H1 (cell line): Measurements from ENCODE around the gene PRELID2. TPM values are rescaled to one million over a fixed set of nuclear protein-coding genes. Genes with fewer than 3 reads are reported as not detected.

ENCODE experiments used
- CTCF ChIA-PET: fragments of 300-600 bp; sonication (Branson Sonifier 250); formaldehyde crosslinking; loops from one replicate; lab custom pipeline; 2021; ENCODE audit not compliant: partially characterized antibody; lab: Charles Lee
- POLR2A ChIA-PET: fragments of 300-600 bp; sonication (Branson Sonifier 250); formaldehyde crosslinking; loops from one replicate; lab custom pipeline; 2021; ENCODE audit warnings: inconsistent platforms; ENCODE audit not compliant: partially characterized antibody; lab: Charles Lee
- DNase-seq, 2 experiments: peaks; one replicate each; pipeline versions ENCODE4 v3.0.0 to v3.0.0-alpha.2; 2010 to 2022; ENCODE audit warnings: low spot score in 2 of 2, low read depth in 1 of 2, mixed read lengths in 1 of 2
- FAIRE-seq: peaks from 2 replicates; lab custom pipeline; 2011; peaks lifted over from hg19 to GRCh38; lab: Jason Lieb, UNC
- H2AFZ ChIP-seq: 2 replicates; pipeline ENCODE4 v1.8.1; 2012; ENCODE audit warnings: low read length, inconsistent platforms
- H2AK5ac ChIP-seq: 2 replicates; pipeline ENCODE4 v1.6.1; 2013; ENCODE audit warnings: low read depth, low read length
- H2BK120ac ChIP-seq: replicated peaks from 2 replicates; pipeline ENCODE3; 2013; ENCODE audit warnings: low read depth, low read length, inconsistent platforms
- H2BK12ac ChIP-seq: 2 replicates; pipeline ENCODE4 v1.6.1; 2013; ENCODE audit warnings: low read depth, low read length
- H2BK15ac ChIP-seq: 2 replicates; pipeline ENCODE4 v1.6.1; 2013; ENCODE audit warnings: low read length
- H2BK20ac ChIP-seq: 2 replicates; pipeline ENCODE4 v1.6.1; 2013; ENCODE audit warnings: low read length
- H2BK5ac ChIP-seq: 2 replicates; pipeline ENCODE4 v1.6.1; 2013; ENCODE audit warnings: low read depth, low read length
- H3K14ac ChIP-seq: 2 replicates; pipeline ENCODE4 v1.6.1; 2013; ENCODE audit warnings: inconsistent platforms; ENCODE audit not compliant: insufficient read length
- H3K18ac ChIP-seq: 2 replicates; pipeline ENCODE4 v1.6.1; 2013; ENCODE audit warnings: low read length; ENCODE audit errors: extremely low read depth
- H3K23ac ChIP-seq: 2 replicates; pipeline ENCODE4 v1.6.1; 2013; ENCODE audit warnings: inconsistent platforms; ENCODE audit not compliant: insufficient read length
- H3K23me2 ChIP-seq: 2 replicates; pipeline ENCODE4 v1.6.1; 2013; ENCODE audit warnings: low read depth, low read length
- H3K27ac ChIP-seq: 2 replicates; pipeline ENCODE4 v1.6.1; 2011; ENCODE audit warnings: low read depth, low read length, inconsistent platforms
- H3K27me3 ChIP-seq, 4 experiments: replicated peaks in 1 of 4; 1 replicate in 1 of 4; 2 replicates in 3 of 4; pipeline versions ENCODE4 v1.6.1 to v1.8.1; 2011 to 2013; ENCODE audit warnings: low read length in 3 of 4, mild to moderate bottlenecking in 3 of 4, inconsistent platforms in 2 of 4, mixed read lengths in 2 of 4, moderate library complexity in 1 of 4; ENCODE audit not compliant: control insufficient read depth in 3 of 4, insufficient read depth in 3 of 4; ENCODE audit errors: extremely low read depth in 1 of 4
- H3K36me3 ChIP-seq, 4 experiments: 2 replicates each; pipeline versions ENCODE4 v1.6.1 to v1.8.1; 2011 to 2013; ENCODE audit warnings: mild to moderate bottlenecking in 4 of 4, low read length in 3 of 4, moderate library complexity in 2 of 4, control low read depth in 1 of 4, inconsistent platforms in 1 of 4; ENCODE audit not compliant: insufficient read depth in 4 of 4, control insufficient read depth in 2 of 4
- H3K4ac ChIP-seq: replicated peaks from 2 replicates; pipeline ENCODE3; 2013; ENCODE audit warnings: low read length, low read depth, mixed read lengths, inconsistent platforms; ENCODE audit not compliant: insufficient read length
- H3K4me1 ChIP-seq, 4 experiments: replicated peaks in 1 of 4; 1 replicate in 1 of 4; 2 replicates in 3 of 4; pipeline versions ENCODE4 v1.6.1 to v1.8.1; 2011 to 2013; ENCODE audit warnings: low read length in 3 of 4, inconsistent platforms in 2 of 4, mixed read lengths in 1 of 4; ENCODE audit not compliant: insufficient read depth in 4 of 4, control insufficient read depth in 3 of 4
- H3K4me2 ChIP-seq, 2 experiments: 2 replicates each; pipeline versions ENCODE4 v1.6.1 to v1.8.1; 2011 to 2013; ENCODE audit warnings: low read depth in 2 of 2, low read length in 2 of 2, control low read depth in 1 of 2, inconsistent platforms in 1 of 2, mild to moderate bottlenecking in 1 of 2; ENCODE audit not compliant: insufficient read depth in 1 of 2
- H3K4me3 ChIP-seq, 4 experiments: fragments of 200-600, 300-600 bp in 1 of 4; sonication (generic), shearing (Covaris generic), sonication (Bioruptor Twin) in 1 of 4; 2 replicates each; pipeline versions ENCODE4 v1.5.1 to v1.8.1; 2011 to 2016; ENCODE audit warnings: low read length in 4 of 4, low read depth in 3 of 4, control low read depth in 2 of 4, inconsistent platforms in 2 of 4, mild to moderate bottlenecking in 2 of 4, mixed read lengths in 1 of 4, moderate library complexity in 1 of 4; ENCODE audit not compliant: insufficient read depth in 2 of 4; ENCODE audit errors: extremely low read depth in 1 of 4
- H3K56ac ChIP-seq: replicated peaks from 2 replicates; pipeline ENCODE3; 2013; ENCODE audit warnings: low read depth, mild to moderate bottlenecking, mixed read lengths, low read length, inconsistent platforms; ENCODE audit not compliant: insufficient read length
- H3K79me1 ChIP-seq: 2 replicates; pipeline ENCODE4 v1.6.1; 2013; ENCODE audit warnings: low read depth, low read length, control low read depth
- H3K79me2 ChIP-seq, 2 experiments: 2 replicates each; pipeline versions ENCODE4 v1.6.1 to v1.8.1; 2012 to 2013; ENCODE audit warnings: low read length in 2 of 2, mild to moderate bottlenecking in 2 of 2, inconsistent platforms in 1 of 2; ENCODE audit not compliant: insufficient read depth in 2 of 2, control insufficient read depth in 1 of 2
- H3K9ac ChIP-seq, 4 experiments: replicated peaks in 1 of 4; 1 replicate in 1 of 4; 2 replicates in 3 of 4; pipeline versions ENCODE4 v1.6.1 to v1.8.1; 2011 to 2013; ENCODE audit warnings: low read depth in 3 of 4, low read length in 3 of 4, control low read depth in 2 of 4, mild to moderate bottlenecking in 2 of 4, moderate library complexity in 2 of 4, inconsistent platforms in 1 of 4; ENCODE audit errors: extremely low read depth in 1 of 4
- H3K9me3 ChIP-seq, 2 experiments: 2 replicates each; pipeline versions ENCODE4 v1.6.1 to v1.8.1; 2012 to 2013; ENCODE audit warnings: mild to moderate bottlenecking in 2 of 2, moderate library complexity in 2 of 2, control low read depth in 1 of 2, inconsistent platforms in 1 of 2, low read depth in 1 of 2, low read length in 1 of 2, mixed read lengths in 1 of 2; ENCODE audit not compliant: insufficient read depth in 2 of 2
- H4K20me1 ChIP-seq, 2 experiments: replicated peaks in 1 of 2; 2 replicates each; pipeline versions ENCODE3 to v1.8.1; 2011 to 2013; ENCODE audit warnings: inconsistent platforms in 2 of 2, low read length in 2 of 2, mild to moderate bottlenecking in 1 of 2; ENCODE audit not compliant: insufficient read depth in 2 of 2, control insufficient read depth in 1 of 2
- H4K5ac ChIP-seq: 2 replicates; pipeline ENCODE4 v1.6.1; 2013; ENCODE audit warnings: low read length, low read depth, mixed read lengths, inconsistent platforms; ENCODE audit not compliant: insufficient read length
- H4K8ac ChIP-seq: 2 replicates; pipeline ENCODE4 v1.8.0; 2013; ENCODE audit warnings: mild to moderate bottlenecking, moderate library complexity, low read length, inconsistent platforms; ENCODE audit not compliant: insufficient read depth; ENCODE audit errors: extremely low read depth
- H4K91ac ChIP-seq: replicated peaks from 2 replicates; pipeline ENCODE3; 2013; ENCODE audit warnings: low read length, mixed read lengths, inconsistent platforms; ENCODE audit not compliant: insufficient read length
- BRCA1 ChIP-seq: IDR thresholded peaks from 2 replicates; pipeline ENCODE4 v1.6.1; 2012; ENCODE audit warnings: low read depth, low read length, improper control_type of control experiment
- CHD1 ChIP-seq: IDR thresholded peaks from 2 replicates; pipeline ENCODE4 v1.6.1; 2012; ENCODE audit warnings: low read depth, low read length, improper control_type of control experiment
- JUN ChIP-seq: IDR thresholded peaks from 2 replicates; pipeline ENCODE4 v1.6.1; 2011; ENCODE audit warnings: low read depth, mild to moderate bottlenecking, improper control_type of control experiment, low read length
- KDM4A ChIP-seq: IDR thresholded peaks from one replicate; pipeline ENCODE4 v1.7.1; 2012; ENCODE audit warnings: low read depth, mild to moderate bottlenecking, moderate library complexity, low read length, inconsistent platforms; ENCODE audit not compliant: severe bottlenecking
- PHF8 ChIP-seq: fragments of 200-600 bp; sonication (generic); conservative IDR thresholded peaks from 2 replicates; pipeline ENCODE4 v1.7.1; 2012; ENCODE audit warnings: low read depth, mild to moderate bottlenecking, inconsistent platforms, low read length, moderate library complexity
- POU5F1 ChIP-seq: IDR thresholded peaks from 2 replicates; pipeline ENCODE4 v1.6.1; 2011; ENCODE audit warnings: low read depth, mild to moderate bottlenecking, low read length, moderate library complexity
- RAD21 ChIP-seq, 2 experiments: IDR thresholded peaks in 1 of 2; conservative IDR thresholded peaks in 1 of 2; 2 replicates each; pipeline ENCODE4 v1.6.1; 2011; ENCODE audit warnings: low read depth in 2 of 2, low read length in 2 of 2, improper control_type of control experiment in 1 of 2, inconsistent platforms in 1 of 2, mild to moderate bottlenecking in 1 of 2, moderate library complexity in 1 of 2
- SP4 ChIP-seq: IDR thresholded peaks from 2 replicates; pipeline ENCODE4 v1.6.1; 2012; ENCODE audit warnings: low read length, inconsistent platforms
- TAF1 ChIP-seq: IDR thresholded peaks from 2 replicates; pipeline ENCODE4 v1.6.1; 2011; ENCODE audit warnings: mild to moderate bottlenecking, low read depth, low read length
- WGBS, 2 experiments: shearing (Covaris generic) in 1 of 2; methylation state at CpG; one replicate each; pipeline versions ENCODE4 v1.1.6 to v1.1.7; 2013 to 2015; ENCODE audit warnings: low lambda C conversion rate in 2 of 2, mixed read lengths in 2 of 2, inconsistent platforms in 1 of 2, low coverage in 1 of 2, missing lambda C conversion rate in 1 of 2; ENCODE audit not compliant: insufficient replicate concordance in 2 of 2, insufficient coverage in 1 of 2, insufficient read length in 1 of 2; ENCODE audit errors: extremely low coverage in 1 of 2, missing lambda C conversion rate in 1 of 2; 5-methylcytosine and 5-hydroxymethylcytosine counted together
- polyA plus RNA-seq, 7 experiments: library from polyadenylated mRNA; depleted of rRNA in 3 of 7; stranded (reverse) in 5 of 7; unstranded in 2 of 7; fragments of >200 nt in 5 of 7; fragments of 200-250 nt in 2 of 7; gene quantifications; 1 replicate in 5 of 7; 2 replicates in 1 of 7; 4 replicates in 1 of 7; pipeline versions ENCODE4 v1.2.1 to v1.2.3, GENCODE V29; 2011 to 2013; ENCODE audit warnings: missing spikeins in 2 of 7, mixed read lengths in 2 of 7
- total RNA-seq: library from RNA; stranded (reverse); fragmentation: NEBNext Ultra II Directional; extraction: Animal tissue kit (Norgen Biotek cat#: 25700); gene quantifications from 2 replicates; pipeline ENCODE4 v1.2.1, GENCODE V29; 2021
- TF ChIP-seq, protein P1 (sequence below), 3 experiments: IDR thresholded peaks; 1 replicate in 2 of 3; 2 replicates in 1 of 3; pipeline versions ENCODE4 v1.5.1 to v1.6.1; 2011; ENCODE audit warnings: low read length in 3 of 3, mild to moderate bottlenecking in 3 of 3, inconsistent platforms in 2 of 3, low read depth in 1 of 3, moderate library complexity in 1 of 3; ENCODE audit not compliant: insufficient read depth in 1 of 3; ENCODE audit errors: control extremely low read depth in 1 of 3

The PRELID2 gene
- total and polyA plus RNA-seq, 2 of the 8 experiments (the other 6 are each of a cell fraction or from before 2014, with no cell fraction given) = 2.2 to 7.8 TPM

- no peaks in the 10 kb centered on the region for H3K36me3 ChIP-seq
- H3K4me2 ChIP-seq = no peak overlapping the region
- H2BK20ac ChIP-seq = no peak overlapping the region
- no peak overlapping the region for H4K8ac ChIP-seq
- H3K4me1 ChIP-seq = no peaks in the 10 kb centered on the region
- no peaks in the 10 kb centered on the region for H3K9me3 ChIP-seq
- no peak overlapping the region for H3K18ac ChIP-seq
- H3K4ac ChIP-seq = no peak overlapping the region
- no peak overlapping the region for H2BK15ac ChIP-seq
- H2AK5ac ChIP-seq = no peak overlapping the region
- H3K14ac ChIP-seq = no peak overlapping the region
- FAIRE-seq = peak; percentile 39
- no peak overlapping the region for H4K91ac ChIP-seq
- H3K27me3 ChIP-seq = no peaks in the 10 kb centered on the region
- no peaks in the 10 kb centered on the region for H3K79me2 ChIP-seq
- H2AFZ ChIP-seq = no peak overlapping the region
- no peak overlapping the region for H3K27ac ChIP-seq
- no peak for DNase-seq
- H3K79me1 ChIP-seq = no peaks in the 10 kb centered on the region
- no peak overlapping the region for H2BK12ac ChIP-seq
- 69% methylated on average over 3 of the region's 3 CpGs; no CpG with 5 or more reads in 1 of the 2 experiments for WGBS, 2 experiments
- POLR2A ChIA-PET = interaction anchor here (0.6 kb wide), 1 partner anchor 144 kb away, joined by 4 read pairs; no protein-coding TSS in a partner anchor
- no peaks in the 10 kb centered on the region for H4K20me1 ChIP-seq
- H3K56ac ChIP-seq = no peak overlapping the region
- H3K23ac ChIP-seq = no peak overlapping the region
- H2BK120ac ChIP-seq = no peak overlapping the region
- no peak overlapping the region for H3K4me3 ChIP-seq
- CTCF ChIA-PET = interaction anchor here (0.5 to 6.1 kb wide), 39 partner anchors 9 to 1605 kb away, joined by 3 to 72 read pairs (median 4); no protein-coding TSS in a partner anchor
- no peak overlapping the region for H3K9ac ChIP-seq
- no peak overlapping the region for H2BK5ac ChIP-seq
- H4K5ac ChIP-seq = no peak overlapping the region
- no peaks in the 10 kb centered on the region; the same call in 1 of the 2 replicates for H3K23me2 ChIP-seq
- TF ChIP-seq KDM4A (no peak), CHD1 (no peak), SP4 (no peak), PHF8 (no peak), TAF1 (no peak), JUN (no peak), POU5F1 (no peak), BRCA1 (no peak), RAD21 (IDR thresholded peaks at IDR 0.05 in 1 of 2, conservative IDR thresholded peaks at IDR 0.05 in 1 of 2; ENCODE audit: low read depth in 2 of 2, low read length in 2 of 2) (peak; percentile 73 to 79)
- TF ChIP-seq, protein P1, sequence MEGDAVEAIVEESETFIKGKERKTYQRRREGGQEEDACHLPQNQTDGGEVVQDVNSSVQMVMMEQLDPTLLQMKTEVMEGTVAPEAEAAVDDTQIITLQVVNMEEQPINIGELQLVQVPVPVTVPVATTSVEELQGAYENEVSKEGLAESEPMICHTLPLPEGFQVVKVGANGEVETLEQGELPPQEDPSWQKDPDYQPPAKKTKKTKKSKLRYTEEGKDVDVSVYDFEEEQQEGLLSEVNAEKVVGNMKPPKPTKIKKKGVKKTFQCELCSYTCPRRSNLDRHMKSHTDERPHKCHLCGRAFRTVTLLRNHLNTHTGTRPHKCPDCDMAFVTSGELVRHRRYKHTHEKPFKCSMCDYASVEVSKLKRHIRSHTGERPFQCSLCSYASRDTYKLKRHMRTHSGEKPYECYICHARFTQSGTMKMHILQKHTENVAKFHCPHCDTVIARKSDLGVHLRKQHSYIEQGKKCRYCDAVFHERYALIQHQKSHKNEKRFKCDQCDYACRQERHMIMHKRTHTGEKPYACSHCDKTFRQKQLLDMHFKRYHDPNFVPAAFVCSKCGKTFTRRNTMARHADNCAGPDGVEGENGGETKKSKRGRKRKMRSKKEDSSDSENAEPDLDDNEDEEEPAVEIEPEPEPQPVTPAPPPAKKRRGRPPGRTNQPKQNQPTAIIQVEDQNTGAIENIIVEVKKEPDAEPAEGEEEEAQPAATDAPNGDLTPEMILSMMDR (IDR thresholded peaks at IDR 0.05; ENCODE audit: control extremely low read depth in 1 of 3, insufficient read depth in 1 of 3, low read depth in 1 of 3, low read length in 3 of 3) = peak in 2 of 3 experiments; percentile 47 to 48; a peak in 3 of 4 replicates
Measured at GRCh38 chr5:145811834-145812625, 23.1 kb downstream of the PRELID2 start.
